NOMO-1 treated with dmso at 0.1 percent for 144 hours (cell line): ENCODE results near the gene MAB21L3.

ENCODE experiments used
- DNase-seq: peaks from one replicate; lab custom pipeline; 2025; ENCODE audit not compliant: unreplicated experiment; lab: John Stamatoyannopoulos, UW

The MAB21L3 gene

DNA sequence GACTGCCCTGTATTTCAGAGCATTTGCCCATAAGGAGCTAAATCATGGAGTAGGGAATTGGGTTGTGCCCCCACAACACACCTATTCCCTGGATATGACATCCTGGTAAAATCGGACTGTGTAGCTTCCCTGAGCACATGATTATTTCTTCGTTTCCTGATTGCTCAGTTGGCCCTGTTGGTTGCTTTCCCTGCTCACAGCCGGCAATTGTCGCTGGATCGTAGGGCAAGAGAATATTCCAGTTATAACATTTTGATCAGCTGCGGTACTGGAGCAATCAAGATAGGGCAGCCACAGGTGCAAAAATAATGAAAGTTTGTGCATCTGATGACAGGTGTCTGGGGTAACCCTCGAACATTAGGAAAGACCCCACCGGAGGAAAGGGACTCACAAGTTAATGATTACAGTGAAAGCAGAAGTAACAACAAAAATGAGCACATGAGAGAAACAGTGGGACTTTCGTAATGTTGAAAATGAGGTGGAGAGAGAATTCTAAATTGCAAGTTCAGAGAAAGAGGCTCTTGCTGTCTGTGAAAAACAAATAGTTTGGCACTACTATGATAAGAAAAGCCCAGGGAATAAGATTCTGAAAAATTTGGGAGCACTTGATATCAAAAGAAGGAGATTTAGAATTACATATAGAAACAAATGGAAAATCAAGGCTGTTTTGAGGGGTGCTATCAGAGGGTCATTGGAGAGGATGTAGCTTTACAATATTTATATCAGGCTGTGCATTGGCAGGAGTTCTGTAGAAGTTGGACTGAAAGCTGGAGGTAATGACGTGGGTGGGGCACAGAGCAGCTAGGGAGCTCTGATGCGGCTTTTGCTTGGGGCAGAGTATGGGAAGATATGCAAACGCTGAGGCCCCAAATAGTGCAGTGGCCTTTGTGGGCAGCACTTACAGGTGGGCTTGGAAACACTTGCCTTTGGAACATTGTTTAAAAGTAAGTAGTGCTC lies at the start of gene MAB21L3:
Gene MAB21L3, plus strand, starts transcription at position 833 of the 957 bp plus-strand sequence. CDS start 1,217 bp downstream, outside the sequence.
- no peak for DNase-seq

DNA sequence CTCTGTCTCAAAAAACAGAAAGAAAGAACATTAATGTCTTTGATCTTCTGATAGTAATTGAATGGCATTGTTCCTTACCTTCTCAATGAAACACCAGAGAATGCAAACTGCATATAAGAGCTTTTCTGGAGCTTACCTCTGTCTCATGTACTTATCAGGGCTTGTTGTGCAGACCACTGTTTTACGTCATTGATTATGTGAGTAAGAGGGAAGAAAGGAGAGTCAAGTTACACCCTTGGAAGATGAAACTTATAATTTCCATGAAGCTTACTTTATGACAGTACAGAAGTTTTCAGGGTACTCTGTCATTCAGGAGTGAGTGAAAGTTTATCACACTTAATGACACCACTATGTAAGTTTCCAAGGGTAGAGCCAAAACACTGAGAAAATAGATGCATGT lies 49.0 kb upstream of the MAB21L3 start:
- DNase-seq, result no peak

DNA sequence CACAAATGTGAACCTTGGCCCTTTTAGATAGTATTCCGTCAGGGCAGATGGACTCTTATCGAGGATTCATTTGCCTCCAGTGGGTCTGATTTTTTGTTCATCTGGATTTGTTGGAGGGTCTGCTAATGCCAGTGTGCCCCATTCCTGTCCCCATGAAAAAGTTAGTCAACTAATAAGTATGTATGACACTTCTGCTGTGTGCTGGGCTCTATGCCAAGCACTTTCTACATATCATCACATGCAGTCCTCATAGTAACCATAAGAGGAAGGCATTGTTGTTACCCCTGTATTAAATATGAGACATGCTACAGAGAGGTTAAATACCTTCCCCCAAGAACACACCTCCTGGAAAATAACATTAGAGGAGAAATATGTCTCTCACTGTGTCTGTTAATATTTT lies 46.6 kb upstream of the MAB21L3 start:
- DNase-seq, result no peak

DNA sequence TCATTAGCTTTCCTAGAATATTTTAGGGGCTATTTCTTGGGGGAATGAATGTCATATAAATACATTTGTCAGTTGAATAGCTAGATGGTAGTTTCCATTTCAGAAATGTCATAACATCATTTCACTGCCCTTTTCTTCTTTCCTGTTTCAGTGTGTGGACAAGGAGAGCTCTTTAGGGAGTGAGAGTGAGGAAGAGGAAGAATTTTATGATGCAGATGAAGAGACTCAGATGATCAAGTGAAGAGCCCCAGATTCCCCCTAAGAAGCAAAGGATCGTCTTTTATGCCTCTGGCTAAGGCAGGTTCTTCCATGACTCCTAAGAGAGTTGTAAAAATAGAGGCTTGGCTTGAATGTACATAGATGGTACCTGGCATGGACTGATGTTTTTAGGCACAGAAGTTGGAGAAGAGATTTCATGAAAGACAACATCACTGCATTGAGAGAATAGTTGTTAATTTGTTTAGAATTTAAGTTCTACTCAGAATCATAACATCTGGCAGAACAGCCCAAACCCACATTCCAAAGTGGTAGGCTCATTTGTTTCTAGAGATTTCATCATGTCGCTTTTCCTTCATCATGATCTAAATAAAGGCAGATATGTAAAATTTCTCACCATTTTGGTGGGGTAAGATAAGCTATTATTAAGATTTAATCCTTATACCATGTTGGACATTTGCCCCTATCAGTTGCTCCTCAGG lies 44.2 kb upstream of the MAB21L3 start:
- no peak for DNase-seq

GRCh38 chr1:116067566-116067890 lies 43.7 kb upstream of the MAB21L3 start:
- no peak for DNase-seq

- no peak for DNase-seq
These were observed 35.6 kb upstream of the MAB21L3 start for GRCh38 chr1:116075575-116075974.

DNA sequence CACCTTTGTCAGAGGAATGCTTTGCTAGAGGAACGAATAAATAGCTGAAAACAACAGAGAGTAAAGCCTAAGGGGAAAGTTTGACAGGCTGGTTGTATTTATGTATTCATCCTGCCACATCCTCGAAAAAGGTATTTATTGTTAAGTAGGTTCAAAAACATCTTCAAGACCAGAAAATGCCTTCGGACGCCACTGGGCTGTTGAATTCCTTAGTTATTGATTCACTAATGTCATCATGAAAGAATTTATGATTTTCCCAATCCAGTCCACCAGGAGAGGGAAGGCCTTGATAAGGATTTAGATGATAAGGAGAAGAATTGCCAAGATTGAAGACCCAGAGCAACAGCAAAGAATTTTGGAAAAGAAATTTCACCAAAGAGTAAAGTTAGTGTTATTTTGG lies 35.2 kb upstream of the MAB21L3 start:
- DNase-seq, result no peak

DNA sequence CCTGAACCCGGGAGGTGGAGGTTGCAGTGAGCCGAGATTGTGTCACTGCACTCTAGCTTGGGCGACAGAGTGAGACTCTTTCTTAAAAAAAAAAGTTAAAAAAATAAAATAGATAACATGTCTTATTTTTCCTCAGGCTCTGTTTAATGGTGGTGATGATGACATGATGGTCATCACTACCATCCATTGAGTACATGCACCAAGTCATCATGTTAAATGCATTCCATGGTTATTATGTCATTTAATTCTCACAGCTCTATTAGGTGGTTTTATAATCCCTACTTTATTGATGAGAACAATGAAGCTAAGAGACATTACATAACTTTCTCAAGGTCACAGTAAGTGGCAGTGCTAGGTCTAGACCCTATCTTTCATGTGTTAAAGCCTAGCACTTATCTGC lies 34.4 kb upstream of the MAB21L3 start:
- DNase-seq, result no peak

DNA sequence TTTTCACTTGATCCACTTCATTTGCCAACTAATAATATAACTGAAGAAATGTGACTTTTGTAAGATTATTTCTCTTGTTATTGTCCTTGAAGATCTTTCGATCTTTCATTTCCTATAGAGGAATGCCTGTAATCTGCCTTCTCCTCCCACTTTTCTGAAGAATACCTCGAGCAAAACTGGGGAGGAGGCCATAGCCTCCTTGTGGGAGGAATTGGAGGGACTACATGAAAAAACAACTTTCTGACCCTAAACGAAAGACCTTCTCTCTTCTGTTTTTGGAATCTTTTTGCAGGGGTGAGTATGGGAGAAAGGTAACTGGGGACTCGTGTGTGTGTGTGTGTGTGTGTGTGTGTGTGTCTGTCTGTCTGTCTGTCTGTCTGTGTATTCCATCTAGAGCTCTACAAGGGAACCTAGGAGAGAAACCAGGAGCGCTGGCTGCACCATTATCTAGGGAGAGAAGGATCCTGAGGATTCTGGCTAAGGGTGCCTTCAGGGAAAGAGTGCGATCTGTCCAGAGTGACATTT lies 32.4 kb upstream of the MAB21L3 start:
- no peak for DNase-seq

GRCh38 chr1:116087628-116088027 lies 23.6 kb upstream of the MAB21L3 start:
- DNase-seq, result no peak

DNA sequence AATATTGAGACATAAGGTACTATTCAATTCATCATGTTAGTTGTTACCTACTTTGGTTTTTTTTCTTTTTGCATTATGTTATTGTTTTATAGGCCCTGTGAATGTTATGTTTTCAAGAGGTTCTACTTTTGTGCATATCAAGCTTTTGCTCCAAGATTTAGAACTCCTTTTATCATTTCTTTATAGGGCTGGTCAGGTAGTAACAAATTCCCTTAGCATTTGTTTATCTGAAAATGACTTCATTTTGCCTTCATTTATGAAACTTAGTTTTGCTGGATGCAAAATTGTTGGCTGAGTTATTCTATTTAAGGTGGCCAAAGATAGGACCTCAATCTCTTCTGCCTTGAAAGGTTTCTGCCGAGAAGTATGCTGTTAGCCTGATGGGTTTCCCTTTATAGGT lies 21.3 kb upstream of the MAB21L3 start:
- no peak for DNase-seq

DNA sequence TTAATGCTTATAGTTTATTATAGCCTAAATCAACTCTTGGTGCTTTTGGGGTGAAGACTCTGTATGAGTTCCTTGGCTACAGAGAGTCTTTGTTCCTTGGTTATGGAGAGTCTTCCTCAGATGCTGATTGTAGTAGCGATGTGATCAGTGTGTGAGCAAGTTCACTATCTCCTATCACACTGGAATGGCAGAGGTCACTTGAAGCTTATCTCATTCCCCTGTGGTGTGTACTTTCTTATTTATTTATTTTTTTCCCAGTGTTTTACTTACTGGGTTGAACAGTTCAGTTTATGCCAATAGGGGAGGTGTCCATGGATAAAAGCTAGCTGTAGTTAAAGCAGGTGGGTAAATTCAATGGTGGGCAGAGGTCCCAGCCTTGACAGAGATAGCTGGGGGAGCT lies 20.1 kb upstream of the MAB21L3 start:
- DNase-seq, result no peak

- DNase-seq, result no peak
These were observed 18.3 kb upstream of the MAB21L3 start for GRCh38 chr1:116092752-116093489.

- DNase-seq, result no peak
These were observed 16.2 kb upstream of the MAB21L3 start for GRCh38 chr1:116095027-116095426.

GRCh38 chr1:116096013-116096618 lies 15.1 kb upstream of the MAB21L3 start:
- DNase-seq, result no peak

GRCh38 chr1:116097626-116098025 lies 13.6 kb upstream of the MAB21L3 start:
- no peak for DNase-seq

DNA sequence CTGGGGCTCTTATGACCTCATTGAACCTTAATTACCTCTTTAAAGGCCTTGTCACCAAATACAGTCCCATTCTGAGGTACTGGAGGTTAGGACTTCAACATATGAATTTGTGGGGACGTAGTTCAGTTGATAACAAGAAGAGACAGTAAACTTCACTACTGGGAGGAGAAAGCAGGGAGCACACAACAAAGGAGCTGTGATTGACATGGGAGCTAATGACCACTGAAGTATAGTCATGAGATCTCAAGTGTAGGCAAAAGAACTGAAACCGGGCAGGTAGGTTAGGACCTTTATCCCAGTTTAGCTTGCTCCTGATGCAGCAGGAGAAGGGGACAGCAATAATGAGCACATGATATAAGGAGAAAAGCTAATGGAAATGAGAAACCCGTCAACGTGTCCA lies 11.8 kb upstream of the MAB21L3 start:
- no peak for DNase-seq

- no peak for DNase-seq
These were observed 11.3 kb upstream of the MAB21L3 start for GRCh38 chr1:116099919-116100318.

- DNase-seq, result no peak
These were observed 6.5 kb upstream of the MAB21L3 start for GRCh38 chr1:116104667-116105066.

- no peak for DNase-seq
These were observed 5.2 kb upstream of the MAB21L3 start for GRCh38 chr1:116105996-116106395.

GRCh38 chr1:116106646-116107045 lies 4.6 kb upstream of the MAB21L3 start:
- DNase-seq, result no peak
